NT2/D1 (cell line): ENCODE data around the gene SARDH.

ENCODE experiments used
- SUZ12 ChIP-seq: IDR thresholded peaks from 2 replicates; pipeline ENCODE4 v1.6.1; 2011; ENCODE audit not compliant: insufficient read length, insufficient read depth; ENCODE audit errors: extremely low read depth
- YY1 ChIP-seq: IDR thresholded peaks from 2 replicates; pipeline ENCODE4 v1.6.1; 2011; ENCODE audit not compliant: insufficient read length, insufficient read depth
- ZNF274 ChIP-seq: IDR thresholded peaks from 2 replicates; pipeline ENCODE4 v1.6.1; 2011; ENCODE audit warnings: mild to moderate bottlenecking, low read depth, low read length

DNA sequence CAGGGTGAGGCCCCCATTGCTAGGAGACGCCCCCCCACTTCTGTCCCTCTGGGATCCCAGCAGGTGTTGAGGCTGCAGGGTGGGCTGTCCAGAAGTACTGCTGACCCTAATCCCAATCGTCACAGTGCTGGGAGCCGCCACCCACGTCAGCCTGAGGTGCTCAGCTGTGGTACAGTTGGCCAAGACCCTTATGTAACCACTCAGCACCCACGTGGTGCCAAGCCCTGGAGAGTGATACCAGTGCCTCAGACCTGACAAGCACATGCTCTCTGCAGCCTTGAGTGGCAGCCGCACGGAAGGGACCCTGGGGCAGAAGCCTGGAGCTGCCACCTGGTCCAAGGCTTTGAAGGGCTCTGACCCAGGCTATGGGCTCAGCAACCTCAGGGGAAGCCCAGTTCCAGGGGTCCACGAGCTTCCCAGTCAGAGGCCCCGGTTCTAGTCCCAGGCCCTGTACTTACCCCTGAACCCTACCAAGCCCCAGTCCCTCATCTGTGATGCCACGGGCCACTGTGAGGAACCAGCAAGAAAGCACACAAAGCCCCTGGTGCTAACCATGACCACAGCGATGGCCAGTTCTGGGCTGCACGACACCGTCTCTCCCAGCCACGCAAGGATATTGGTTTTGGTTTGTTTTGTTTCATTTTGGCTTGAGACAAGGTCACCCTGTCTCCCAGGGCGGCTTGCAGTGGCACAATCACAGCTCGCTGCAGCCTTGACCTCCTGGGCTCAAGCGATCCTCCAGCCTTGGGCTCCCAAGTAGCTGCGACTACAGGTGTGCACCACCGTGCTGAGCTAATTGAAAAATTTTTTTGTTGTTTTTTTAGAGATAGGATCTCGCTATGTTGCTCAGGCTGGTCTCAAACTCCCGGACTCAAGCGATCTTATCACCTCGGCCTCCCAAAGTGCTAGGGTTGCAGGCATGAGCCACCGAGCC, 51.2 kb downstream of the SARDH start:
- no peak for TF ChIP-seq YY1
- TF ChIP-seq ZNF274: no peak
- no peak for TF ChIP-seq SUZ12
